A549 (cell line): Measurements from ENCODE around the gene PBRM1. TPM values are rescaled to one million over a fixed set of nuclear protein-coding genes. Genes with fewer than 3 reads are reported as not detected.

Experiments
- ATAC-seq, 2 experiments: fragments of 200-7000 bp in 1 of 2; fragments of >200 bp in 1 of 2; cut with Nextera tagmentation in 1 of 2; cut with Tn5 transposase in 1 of 2; 3 replicates each; pipeline versions ENCODE4 v1.8.0 to v1.9.1; 2018 to 2020; ENCODE audit warnings: mild to moderate bottlenecking in 1 of 2, moderate library complexity in 1 of 2
- CTCF ChIA-PET: fragments of 300-600 bp; sonication (Branson Sonifier 250); formaldehyde crosslinking; extraction: SDS; loops from one replicate; lab custom pipeline; 2021; ENCODE audit warnings: antibody characterized with exemption, inconsistent platforms; lab: Yijun Ruan, JAX
- POLR2A ChIA-PET: fragments of 350-600 bp; formaldehyde crosslinking; extraction: SDS; loops from one replicate; lab custom pipeline; 2021; ENCODE audit warnings: antibody characterized with exemption, inconsistent platforms; lab: Yijun Ruan, JAX
- DNase-seq, 2 experiments: peaks; one replicate each; pipeline versions ENCODE4 v3.0.0 to v3.0.0-alpha.2; 2011 to 2016; ENCODE audit warnings: low read depth in 1 of 2, low spot score in 1 of 2
- FAIRE-seq: peaks from 2 replicates; lab custom pipeline; 2011; peaks lifted over from hg19 to GRCh38; lab: Jason Lieb, UNC
- H3K27ac ChIP-seq, 2 experiments: fragments of >200 bp; sonication (Bioruptor Twin); formaldehyde crosslinking; 3 replicates each; pipeline ENCODE4 v1.5.1; 2016 to 2017
- H3K4me1 ChIP-seq: fragments of >200 bp; sonication (Bioruptor Twin); formaldehyde crosslinking; 3 replicates; pipeline ENCODE4 v1.6.1; 2016
- H3K4me2 ChIP-seq: fragments of >200 bp; sonication (Bioruptor Twin); formaldehyde crosslinking; 3 replicates; pipeline ENCODE4 v1.6.1; 2016
- H3K4me3 ChIP-seq: fragments of >200 bp; sonication (Bioruptor Twin); formaldehyde crosslinking; 3 replicates; pipeline ENCODE4 v1.5.1; 2016
- H3K9me3 ChIP-seq: fragments of >200 bp; sonication (Bioruptor Twin); formaldehyde crosslinking; 3 replicates; pipeline ENCODE4 v1.6.1; 2016
- ATOH8 ChIP-seq: fragments of 250-450 bp; sonication (Bioruptor Pico); IDR thresholded peaks from 2 replicates; pipeline ENCODE4 v1.5.0; 2020; ENCODE audit warnings: low read depth, mild to moderate bottlenecking, moderate library complexity
- BCL3 ChIP-seq: fragments of >200 bp; sonication (Bioruptor Twin); formaldehyde crosslinking; IDR thresholded peaks from 3 replicates; pipeline ENCODE4 v1.6.1; 2016
- CBX8 ChIP-seq: fragments of 200-600 bp; sonication (generic); IDR thresholded peaks from 2 replicates; pipeline ENCODE4 v1.6.1; 2016
- CHD2 ChIP-seq: fragments of 150-350 bp; IDR thresholded peaks from 2 replicates; pipeline ENCODE4 v1.6.1; 2014; ENCODE audit warnings: low read length; ENCODE audit not compliant: partially characterized antibody
- CHD4 ChIP-seq: fragments of 200-600 bp; sonication (generic); IDR thresholded peaks from 2 replicates; pipeline ENCODE4 v1.6.1; 2016; ENCODE audit warnings: antibody characterized with exemption, mild to moderate bottlenecking, borderline replicate concordance
- ELK1 ChIP-seq: fragments of 150-350 bp; IDR thresholded peaks from 2 replicates; pipeline ENCODE4 v1.6.1; 2014; ENCODE audit warnings: low read depth, mild to moderate bottlenecking, low read length
- EP300 ChIP-seq, 2 experiments: fragments of >200 bp; sonication (Bioruptor Twin); formaldehyde crosslinking; IDR thresholded peaks; 2 replicates in 1 of 2; 3 replicates in 1 of 2; pipeline ENCODE4 v1.6.1; 2016 to 2017
- FOSB ChIP-seq: fragments of 250-450 bp; sonication (Bioruptor Pico); IDR thresholded peaks from 2 replicates; pipeline ENCODE4 v1.5.0; 2020; ENCODE audit warnings: mild to moderate bottlenecking, moderate library complexity
- FOSL2 ChIP-seq, 2 experiments: fragments of 450-650 bp in 1 of 2; fragments of >200 bp in 1 of 2; sonication (Bioruptor Twin) in 1 of 2; formaldehyde crosslinking; IDR thresholded peaks; 2 replicates each; pipeline versions ENCODE4 v1.5.0 to v1.6.1; 2016 to 2020; ENCODE audit warnings: mild to moderate bottlenecking in 1 of 2, moderate library complexity in 1 of 2
- HMGXB4 ChIP-seq: fragments of 250-450 bp; sonication (Bioruptor Pico); IDR thresholded peaks from 2 replicates; pipeline ENCODE4 v1.5.0; 2021; ENCODE audit warnings: mild to moderate bottlenecking, moderate library complexity, borderline replicate concordance
- HOXB13 ChIP-seq: fragments of 250-450 bp; sonication (Bioruptor Pico); IDR thresholded peaks from 2 replicates; pipeline ENCODE4 v1.5.0; 2020; ENCODE audit warnings: low read depth, mild to moderate bottlenecking, moderate library complexity
- HOXB5 ChIP-seq: fragments of 250-450 bp; sonication (Bioruptor Pico); IDR thresholded peaks from 2 replicates; pipeline ENCODE4 v1.5.0; 2020; ENCODE audit warnings: mild to moderate bottlenecking, moderate library complexity
- JUNB ChIP-seq: fragments of >200 bp; sonication (Bioruptor Twin); formaldehyde crosslinking; IDR thresholded peaks from 2 replicates; pipeline ENCODE4 v1.6.1; 2016
- KDM1A ChIP-seq: fragments of 200-600 bp; sonication (generic); IDR thresholded peaks from 2 replicates; pipeline ENCODE4 v1.6.1; 2016; ENCODE audit warnings: low read depth, mild to moderate bottlenecking
- KDM5A ChIP-seq: fragments of 200-600 bp; sonication (generic); IDR thresholded peaks from 2 replicates; pipeline ENCODE4 v1.6.1; 2016; ENCODE audit warnings: antibody characterized with exemption, mild to moderate bottlenecking
- MAX ChIP-seq: IDR thresholded peaks from 2 replicates; pipeline ENCODE4 v1.6.1; 2012
- MAZ ChIP-seq: fragments of 150-350 bp; IDR thresholded peaks from 2 replicates; pipeline ENCODE4 v1.6.1; 2014; ENCODE audit warnings: antibody characterized with exemption, low read depth, low read length, borderline replicate concordance
- NR3C1 ChIP-seq: fragments of >200 bp; sonication (Bioruptor Twin); formaldehyde crosslinking; IDR thresholded peaks from 3 replicates; pipeline ENCODE4 v1.6.1; 2017
- PBX3 ChIP-seq: IDR thresholded peaks from 2 replicates; pipeline ENCODE4 v1.6.1; 2012
- POLR2A ChIP-seq: IDR thresholded peaks from 2 replicates; pipeline ENCODE4 v1.6.1; 2012; ENCODE audit warnings: mild to moderate bottlenecking, low read length
- RARB ChIP-seq: fragments of 250-450 bp; sonication (Bioruptor Pico); IDR thresholded peaks from 2 replicates; pipeline ENCODE4 v1.8.0; 2021; ENCODE audit warnings: mild to moderate bottlenecking, moderate library complexity
- RCOR1 ChIP-seq: fragments of 150-350 bp; IDR thresholded peaks from 2 replicates; pipeline ENCODE4 v1.6.1; 2014; ENCODE audit warnings: antibody characterized with exemption, low read length, low read depth
- RFX5 ChIP-seq: fragments of 450-650 bp; IDR thresholded peaks from 2 replicates; pipeline ENCODE4 v1.7.1; 2014; ENCODE audit warnings: antibody characterized with exemption, mild to moderate bottlenecking, moderate library complexity
- RNF2 ChIP-seq: fragments of 200-600 bp; sonication (generic); IDR thresholded peaks from 2 replicates; pipeline ENCODE4 v1.6.1; 2016; ENCODE audit warnings: low read depth, mild to moderate bottlenecking, antibody characterized with exemption, moderate library complexity, borderline replicate concordance
- TFCP2L1 ChIP-seq: fragments of 250-450 bp; sonication (Bioruptor Pico); IDR thresholded peaks from 2 replicates; pipeline ENCODE4 v1.5.0; 2021; ENCODE audit warnings: mild to moderate bottlenecking
- TP53 ChIP-seq: fragments of 250-450 bp; sonication (Bioruptor Pico); IDR thresholded peaks from 2 replicates; pipeline ENCODE4 v1.5.0; 2021; ENCODE audit warnings: mild to moderate bottlenecking, moderate library complexity
- USF2 ChIP-seq: fragments of 450-650 bp; IDR thresholded peaks from 2 replicates; pipeline ENCODE4 v1.6.1; 2014; ENCODE audit warnings: antibody characterized with exemption
- WGBS: methylation state at CpG from one replicate; pipeline ENCODE4 v1.1.6; 2017; ENCODE audit errors: missing lambda C conversion rate; 5-methylcytosine and 5-hydroxymethylcytosine counted together
- polyA plus RNA-seq, 4 experiments: library from polyadenylated mRNA; depleted of rRNA in 3 of 4; stranded (reverse); fragments of >200 nt; fragmentation: RNase III in 1 of 4; extraction: RNeasy Plus Mini Kit Qiagen cat#74134 plus additional on column Dnase treatment in 1 of 4; gene quantifications; 2 replicates in 3 of 4; 3 replicates in 1 of 4; pipeline ENCODE4 v1.2.3, GENCODE V29; 2011 to 2017

Gene PBRM1
- polyA plus RNA-seq, 2 of the 4 experiments (the other 2 are of a cell fraction): 15.0 to 21.6 TPM

GRCh38 chr3:52649461-52650210 is 36.1 kb downstream of the PBRM1 start:
- ChIA-PET CTCF (no interaction called here), POLR2A (no interaction called here)
- no peaks in the 10 kb centered on the region for H3K9me3 ChIP-seq
- WGBS: 93% methylated on average over 5 of the region's 5 CpGs
- H3K27ac ChIP-seq: no peak overlapping the region
- DNase-seq: no peak
- ATAC-seq: no peak
- no peak for FAIRE-seq
- H3K4me3 ChIP-seq: no peak overlapping the region
- no peak overlapping the region for H3K4me2 ChIP-seq
- TF ChIP-seq BCL3 (no peak), NR3C1 (no peak), USF2 (no peak), KDM1A (no peak), JUNB (no peak), RNF2 (no peak), RFX5 (no peak), POLR2A (no peak), FOSL2 (IDR thresholded peaks at IDR 0.05) (no peak), FOSL2 (CRISPR knock-in tag; IDR thresholded peaks at IDR 0.05) (no peak), ELK1 (no peak)
- TF ChIP-seq, all 56 proteins: peak for 0
- no peaks in the 10 kb centered on the region for H3K4me1 ChIP-seq

GRCh38 chr3:52645549-52645948 is 40.2 kb downstream of the PBRM1 start:
- POLR2A ChIA-PET: no interaction called here

GRCh38 chr3:52636673-52637072 is 49.0 kb downstream of the PBRM1 start:
- Histone ChIP-seq H3K4me1 (no peaks in the 10 kb centered on the region), H3K4me3 (no peak overlapping the region), H3K4me2 (no peak overlapping the region), H3K9me3 (no peaks in the 10 kb centered on the region), H3K27ac (no peak overlapping the region)
- DNase-seq (no peak), ATAC-seq (no peak), FAIRE-seq (no peak)
- ChIA-PET CTCF (interaction anchor here (0.6 kb wide), 1 partner anchor 165 kb away, joined by 5 read pairs; no protein-coding TSS in a partner anchor), POLR2A (interaction anchor here (0.7 kb wide), 1 partner anchor 130 kb away, joined by 5 read pairs; no protein-coding TSS in a partner anchor)
- WGBS: 90% methylated on average over 4 of the region's 4 CpGs
- TF ChIP-seq EP300 (IDR thresholded peaks at IDR 0.05) (no peak), PBX3 (no peak), RCOR1 (no peak), CHD4 (no peak), TP53 (CRISPR knock-in tag) (no peak), HMGXB4 (CRISPR knock-in tag) (no peak), CBX8 (no peak), MAZ (no peak), RARB (CRISPR knock-in tag) (no peak), RNF2 (no peak), HOXB13 (CRISPR knock-in tag) (no peak), HOXB5 (CRISPR knock-in tag) (no peak), TFCP2L1 (CRISPR knock-in tag) (no peak), RFX5 (no peak)

More at GRCh38 chr3:52645549-52645948, 40.2 kb downstream of the PBRM1 start:
- FAIRE-seq (no peak), DNase-seq (no peak), ATAC-seq (no peak)
- Histone ChIP-seq H3K4me3 (no peak overlapping the region), H3K9me3 (no peaks in the 10 kb centered on the region), H3K4me1 (no peaks in the 10 kb centered on the region)
- 98% methylated on average over 6 of the region's 6 CpGs for WGBS
- TF ChIP-seq CHD2 (no peak), HOXB5 (CRISPR knock-in tag) (no peak), RFX5 (no peak), ATOH8 (CRISPR knock-in tag) (no peak), TP53 (CRISPR knock-in tag) (no peak), KDM5A (no peak), FOSB (CRISPR knock-in tag) (no peak), MAX (no peak)
- TF ChIP-seq, all 56 proteins: peak for 0
- CTCF ChIA-PET: no interaction called here
- H3K4me2 ChIP-seq: no peak overlapping the region
- no peak overlapping the region for H3K27ac ChIP-seq
